HG03439 (cell line): ENCODE data around the gene NOL4L.

Source experiments
- ATAC-seq: cut with Tn5 transposase; IDR thresholded peaks from one replicate; pipeline ENCODE4 v1.9.1; 2021; ENCODE audit warnings: mild to moderate bottlenecking, moderate library complexity; ENCODE audit not compliant: unreplicated experiment

NOL4L gene

GRCh38 chr20:32577657-32578056 is 7.5 kb downstream of the NOL4L start:
- ATAC-seq: no peak

GRCh38 chr20:32577023-32577422 is 8.1 kb downstream of the NOL4L start:
- ATAC-seq: no peak

GRCh38 chr20:32576560-32576959 is 8.6 kb downstream of the NOL4L start:
- no peak for ATAC-seq

GRCh38 chr20:32575805-32576204 is 9.3 kb downstream of the NOL4L start:
- no peak for ATAC-seq

GRCh38 chr20:32575227-32575581 is 9.9 kb downstream of the NOL4L start:
- ATAC-seq: no peak

- no peak for ATAC-seq
These were observed 10.6 kb downstream of the NOL4L start for GRCh38 chr20:32574296-32575226.

GRCh38 chr20:32573167-32573851 is 11.8 kb downstream of the NOL4L start:
- no peak for ATAC-seq

- ATAC-seq: no peak
These were observed 12.7 kb downstream of the NOL4L start for GRCh38 chr20:32572271-32572968.

GRCh38 chr20:32571566-32571965 is 13.6 kb downstream of the NOL4L start:
- no peak for ATAC-seq

- ATAC-seq: no peak
These were observed 14.5 kb downstream of the NOL4L start for GRCh38 chr20:32570401-32571190.

- no peak for ATAC-seq
These were observed 15.5 kb downstream of the NOL4L start for GRCh38 chr20:32569380-32570305.

- no peak for ATAC-seq
These were observed 16.1 kb downstream of the NOL4L start for GRCh38 chr20:32569018-32569379.

GRCh38 chr20:32567384-32568178 is 17.6 kb downstream of the NOL4L start:
- no peak for ATAC-seq

- no peak for ATAC-seq
These were observed 18.5 kb downstream of the NOL4L start for GRCh38 chr20:32566379-32567374.

GRCh38 chr20:32565735-32566032 is 19.4 kb downstream of the NOL4L start:
- ATAC-seq: no peak

GRCh38 chr20:32564921-32565734 is 20.0 kb downstream of the NOL4L start:
- no peak for ATAC-seq

- no peak for ATAC-seq
These were observed 20.7 kb downstream of the NOL4L start for GRCh38 chr20:32564440-32564839.
